ENCODE data around the gene UBXN7. TPM values are rescaled to one million over a fixed set of nuclear protein-coding genes. Genes with fewer than 3 reads are reported as not detected.

The UBXN7 gene
- total RNA-seq, 3 donors from 2014 or later (not counting 1 experiment from before 2014, with no cell fraction given): 82.0 to 97.2 (median 82.4) TPM

DNA sequence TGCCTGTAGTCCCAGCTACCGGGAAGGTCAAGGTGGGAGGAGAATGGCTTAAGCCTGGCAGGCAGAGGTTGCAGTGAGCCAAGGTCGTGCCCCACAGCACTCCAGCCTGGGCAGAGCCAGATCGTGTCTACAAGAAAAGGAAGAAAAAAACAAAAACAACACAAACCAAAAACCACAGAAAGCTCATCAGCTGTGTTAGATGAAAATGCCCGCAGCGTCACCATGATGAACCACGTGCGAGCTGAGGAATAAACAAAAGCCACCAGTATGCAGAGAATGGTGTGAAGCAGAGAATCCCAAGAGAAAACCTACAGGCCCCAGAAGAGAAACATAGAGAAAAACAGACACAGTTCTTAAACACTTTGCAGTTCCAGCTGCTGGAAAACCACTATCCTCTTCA is 74.3 kb downstream of the UBXN7 start:
- 25% methylated on average over 7 of the region's 7 CpGs for WGBS (ENCODE audit: insufficient coverage)
- peak overlapping the region; percentile 73 for H3K4me3 Mint-ChIP-seq
- peaks cover 44% of the 10 kb centered on the region for H3K36me3 Mint-ChIP-seq

GRCh38 chr3:196356556-196356955 is 75.7 kb downstream of the UBXN7 start:
- Mint-ChIP-seq H3K27ac (peak overlapping the region in 1 of 2 donors; percentile 5), H3K36me3 (peaks cover 35% of the 10 kb centered on the region)
- ATAC-seq: no peak

More for the DNA sequence above, 74.3 kb downstream of the UBXN7 start:
- Histone ChIP-seq H3K4me3 (ENCODE audit: low read length) (no peak overlapping the region), H3K27ac (ENCODE audit: low read length) (peak overlapping the region; percentile 13), H3K9me3 (ENCODE audit: control insufficient read depth, insufficient read depth, low read length) (no peaks in the 10 kb centered on the region), H3K27me3 (ENCODE audit: control insufficient read depth, insufficient read depth, low read length) (no peaks in the 10 kb centered on the region), H3K4me1 (ENCODE audit: control insufficient read depth, insufficient read depth, low read length) (peaks cover 15% of the 10 kb centered on the region), H3K36me3 (ENCODE audit: control insufficient read depth, insufficient read depth, low read length) (peaks cover 59% of the 10 kb centered on the region)
- TF ChIP-seq, protein P1, sequence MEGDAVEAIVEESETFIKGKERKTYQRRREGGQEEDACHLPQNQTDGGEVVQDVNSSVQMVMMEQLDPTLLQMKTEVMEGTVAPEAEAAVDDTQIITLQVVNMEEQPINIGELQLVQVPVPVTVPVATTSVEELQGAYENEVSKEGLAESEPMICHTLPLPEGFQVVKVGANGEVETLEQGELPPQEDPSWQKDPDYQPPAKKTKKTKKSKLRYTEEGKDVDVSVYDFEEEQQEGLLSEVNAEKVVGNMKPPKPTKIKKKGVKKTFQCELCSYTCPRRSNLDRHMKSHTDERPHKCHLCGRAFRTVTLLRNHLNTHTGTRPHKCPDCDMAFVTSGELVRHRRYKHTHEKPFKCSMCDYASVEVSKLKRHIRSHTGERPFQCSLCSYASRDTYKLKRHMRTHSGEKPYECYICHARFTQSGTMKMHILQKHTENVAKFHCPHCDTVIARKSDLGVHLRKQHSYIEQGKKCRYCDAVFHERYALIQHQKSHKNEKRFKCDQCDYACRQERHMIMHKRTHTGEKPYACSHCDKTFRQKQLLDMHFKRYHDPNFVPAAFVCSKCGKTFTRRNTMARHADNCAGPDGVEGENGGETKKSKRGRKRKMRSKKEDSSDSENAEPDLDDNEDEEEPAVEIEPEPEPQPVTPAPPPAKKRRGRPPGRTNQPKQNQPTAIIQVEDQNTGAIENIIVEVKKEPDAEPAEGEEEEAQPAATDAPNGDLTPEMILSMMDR (IDR thresholded peaks at IDR 0.05): no peak
- Mint-ChIP-seq H3K27ac (peak overlapping the region; percentile 74 to 82), H3K4me1 (peaks cover 19 to 44% of the 10 kb centered on the region in 2 donors), H3K9me3 (no peaks in the 10 kb centered on the region), H3K27me3 (ENCODE audit: low read depth in 2 of 2) (no peaks in the 10 kb centered on the region)
- ATAC-seq: peak; percentile 80 to 88 (median 81)
- DNase-seq: peak; percentile 55 to 57
- intact Hi-C loops (cut with micrococcal nuclease): loop anchor here (1.0 to 5.0 kb wide), 3 partner anchors 41 to 145 kb away; partner anchors contain the start of genes DYNLT2B and RNF168

GRCh38 chr3:196355668-196356067 is 76.6 kb downstream of the UBXN7 start:
- no peaks in the 10 kb centered on the region for H3K9me3 Mint-ChIP-seq
- no peaks in the 10 kb centered on the region for H3K27me3 Mint-ChIP-seq (ENCODE audit: low read depth in 2 of 2)
- WGBS (ENCODE audit: insufficient coverage): 100% methylated on average over 1 of the region's 1 CpG
- no peak overlapping the region for H3K27ac ChIP-seq (ENCODE audit: low read length)
- H3K36me3 ChIP-seq (ENCODE audit: control insufficient read depth, insufficient read depth, low read length): peaks cover 40% of the 10 kb centered on the region
- H3K4me3 Mint-ChIP-seq: no peak overlapping the region
- peaks cover 15% of the 10 kb centered on the region for H3K4me1 ChIP-seq (ENCODE audit: control insufficient read depth, insufficient read depth, low read length)
- intact Hi-C loops (cut with micrococcal nuclease): loop anchor here (5.0 kb wide), 2 partner anchors 38 to 103 kb away; partner anchors contain the start of gene DYNLT2B
- H3K9me3 ChIP-seq (ENCODE audit: control insufficient read depth, insufficient read depth, low read length): no peaks in the 10 kb centered on the region
- H3K27me3 ChIP-seq (ENCODE audit: control insufficient read depth, insufficient read depth, low read length): no peaks in the 10 kb centered on the region
- DNase-seq: no peak
- H3K27ac Mint-ChIP-seq: peak overlapping the region in 1 of 2 donors; percentile 5
- no peak for ATAC-seq
- peaks cover 32 to 60% of the 10 kb centered on the region in 2 donors for H3K4me1 Mint-ChIP-seq
- TF ChIP-seq, protein P1 (IDR thresholded peaks at IDR 0.05): no peak
- H3K4me3 ChIP-seq (ENCODE audit: low read length): no peak overlapping the region
- peaks cover 26% of the 10 kb centered on the region for H3K36me3 Mint-ChIP-seq

More at GRCh38 chr3:196356556-196356955, 75.7 kb downstream of the UBXN7 start:
- no peak overlapping the region for H3K27ac ChIP-seq (ENCODE audit: low read length)
- Mint-ChIP-seq H3K4me1 (peaks cover 23 to 51% of the 10 kb centered on the region in 2 donors), H3K27me3 (ENCODE audit: low read depth in 2 of 2) (no peaks in the 10 kb centered on the region), H3K4me3 (no peak overlapping the region), H3K9me3 (no peaks in the 10 kb centered on the region)
- intact Hi-C loops (cut with micrococcal nuclease): loop anchor here (5.0 kb wide), 2 partner anchors 39 to 104 kb away; partner anchors contain the start of gene DYNLT2B
- H3K36me3 ChIP-seq (ENCODE audit: control insufficient read depth, insufficient read depth, low read length): peaks cover 49% of the 10 kb centered on the region
- WGBS (ENCODE audit: insufficient coverage): 100% methylated on average over 2 of the region's 4 CpGs
- no peaks in the 10 kb centered on the region for H3K9me3 ChIP-seq (ENCODE audit: control insufficient read depth, insufficient read depth, low read length)
- peaks cover 15% of the 10 kb centered on the region for H3K4me1 ChIP-seq (ENCODE audit: control insufficient read depth, insufficient read depth, low read length)
- TF ChIP-seq, protein P1 (IDR thresholded peaks at IDR 0.05): no peak
- no peaks in the 10 kb centered on the region for H3K27me3 ChIP-seq (ENCODE audit: control insufficient read depth, insufficient read depth, low read length)
- no peak overlapping the region for H3K4me3 ChIP-seq (ENCODE audit: low read length)
- DNase-seq: no peak

GRCh38 chr3:196354132-196354531 is 78.1 kb downstream of the UBXN7 start:
- ATAC-seq: no peak
- 88% methylated on average over 6 of the region's 6 CpGs for WGBS (ENCODE audit: insufficient coverage)
- peaks cover 15% of the 10 kb centered on the region for H3K4me1 ChIP-seq (ENCODE audit: control insufficient read depth, insufficient read depth, low read length)
- H3K27ac ChIP-seq (ENCODE audit: low read length): no peak overlapping the region
- no peak overlapping the region for H3K4me3 ChIP-seq (ENCODE audit: low read length)
- Mint-ChIP-seq H3K9me3 (no peaks in the 10 kb centered on the region), H3K27ac (no peak overlapping the region), H3K4me1 (peaks cover 30 to 50% of the 10 kb centered on the region in 2 donors), H3K36me3 (peaks cover 19% of the 10 kb centered on the region), H3K4me3 (no peak overlapping the region), H3K27me3 (ENCODE audit: low read depth in 2 of 2) (no peaks in the 10 kb centered on the region)
- H3K36me3 ChIP-seq (ENCODE audit: control insufficient read depth, insufficient read depth, low read length): peaks cover 33% of the 10 kb centered on the region
- no peaks in the 10 kb centered on the region for H3K27me3 ChIP-seq (ENCODE audit: control insufficient read depth, insufficient read depth, low read length)
- TF ChIP-seq, protein P1 (IDR thresholded peaks at IDR 0.05): no peak
- DNase-seq: no peak
- no peaks in the 10 kb centered on the region for H3K9me3 ChIP-seq (ENCODE audit: control insufficient read depth, insufficient read depth, low read length)
- intact Hi-C loops (cut with micrococcal nuclease): no loop called here
